B cell (primary cell): ENCODE measurements around the gene MTHFSD. TPM values are rescaled to one million over a fixed set of nuclear protein-coding genes. Genes with fewer than 3 reads are reported as not detected.

ENCODE experiments used
- ATAC-seq: fragments of 200-7000 bp; cut with Tn5 transposase; one replicate; pipeline ENCODE4 v1.10.0; 2021; ENCODE audit warnings: low read depth, mild to moderate bottlenecking, moderate number of reproducible peaks, moderate library complexity
- CTCF ChIA-PET: fragments of 350-600 bp; sonication (Branson Sonifier 250); formaldehyde crosslinking; loops from one replicate; lab custom pipeline; 2021; ENCODE audit warnings: antibody characterized with exemption, inconsistent platforms; lab: Charles Lee
- POLR2A ChIA-PET: fragments of 350-600 bp; sonication (Branson Sonifier 250); formaldehyde crosslinking; loops from one replicate; lab custom pipeline; 2021; ENCODE audit warnings: antibody characterized with exemption; lab: Charles Lee
- DNase-seq: peaks from one replicate; pipeline ENCODE4 v3.0.0; 2013
- H2AFZ ChIP-seq: 2 replicates; pipeline ENCODE4 v1.6.1; 2012; ENCODE audit warnings: mild to moderate bottlenecking, low read depth, low read length; ENCODE audit not compliant: insufficient read depth, poor library complexity, severe bottlenecking
- H3K27ac ChIP-seq, 2 donors: 1 replicate in 1 of 2; 2 replicates in 1 of 2; pipeline ENCODE4 v1.5.1; 2012 to 2013; ENCODE audit warnings: low read length in 2 of 2, mild to moderate bottlenecking in 2 of 2, moderate library complexity in 1 of 2
- H3K27me3 ChIP-seq, 4 experiments: fragments of 200-600 bp in 1 of 4; sonication (generic) in 1 of 4; replicated peaks in 1 of 4; 1 replicate in 2 of 4; 2 replicates in 2 of 4; pipeline versions ENCODE4 v1.6.1 to v1.7.0; 2013 to 2016; ENCODE audit warnings: low read length in 3 of 4, mild to moderate bottlenecking in 2 of 4, mixed read lengths in 1 of 4, moderate library complexity in 1 of 4; ENCODE audit not compliant: insufficient read depth in 4 of 4, control insufficient read depth in 3 of 4; ENCODE audit errors: control extremely low read depth in 1 of 4
- H3K36me3 ChIP-seq, 2 experiments: replicated peaks in 1 of 2; 1 replicate in 1 of 2; 2 replicates in 1 of 2; pipeline versions ENCODE4 v1.6.1 to v1.7.1; 2013; ENCODE audit warnings: low read length in 1 of 2; ENCODE audit not compliant: insufficient read depth in 2 of 2, control insufficient read depth in 1 of 2; ENCODE audit errors: control extremely low read depth in 1 of 2, extremely low read depth in 1 of 2
- H3K4me1 ChIP-seq, 2 donors: fragments of 200-600 bp in 1 of 2; sonication (generic) in 1 of 2; 1 replicate in 1 of 2; 2 replicates in 1 of 2; pipeline versions ENCODE4 v1.5.1 to v1.6.1; 2013 to 2017; ENCODE audit warnings: low read length in 2 of 2; ENCODE audit not compliant: control insufficient read depth in 2 of 2, insufficient read depth in 2 of 2
- H3K4me2 ChIP-seq: replicated peaks from 2 replicates; pipeline ENCODE3; 2012; ENCODE audit warnings: mild to moderate bottlenecking, low read depth, low read length; ENCODE audit not compliant: poor library complexity, severe bottlenecking
- H3K4me3 ChIP-seq, 5 experiments: fragments of 200-600 bp in 1 of 5; sonication (generic) in 1 of 5; 1 replicate in 3 of 5; 2 replicates in 2 of 5; pipeline versions ENCODE4 v1.5.1 to v1.7.0; 2011 to 2016; ENCODE audit warnings: low read length in 4 of 5, mild to moderate bottlenecking in 4 of 5, low read depth in 2 of 5, control low read depth in 1 of 5, moderate library complexity in 1 of 5; ENCODE audit not compliant: insufficient read depth in 1 of 5; ENCODE audit errors: control extremely low read depth in 1 of 5, extremely low read depth in 1 of 5
- H3K79me2 ChIP-seq: fragments of 200-600 bp; sonication (generic); one replicate; pipeline ENCODE4 v1.6.0; 2016; ENCODE audit warnings: low read length; ENCODE audit not compliant: control insufficient read depth, insufficient read depth
- H3K9ac ChIP-seq: fragments of 200-600 bp; sonication (generic); 2 replicates; pipeline ENCODE4 v1.6.1; 2017; ENCODE audit warnings: mild to moderate bottlenecking, low read length, moderate library complexity
- H3K9me3 ChIP-seq, 3 donors: one replicate each; pipeline versions ENCODE4 v1.6.1 to v1.7.1; 2013; ENCODE audit warnings: low read length in 2 of 3; ENCODE audit not compliant: control insufficient read depth in 2 of 3, insufficient read depth in 1 of 3; ENCODE audit errors: control extremely low read depth in 1 of 3
- H4K20me1 ChIP-seq: 2 replicates; pipeline ENCODE4 v1.6.0; 2012; ENCODE audit warnings: mild to moderate bottlenecking, low read length; ENCODE audit not compliant: insufficient read depth, control insufficient read depth, poor library complexity, severe bottlenecking
- H3K27ac Mint-ChIP-seq: one replicate; pipeline ENCODE4 v1.8.0; 2021; ENCODE audit warnings: mixed read lengths
- H3K27me3 Mint-ChIP-seq: one replicate; pipeline ENCODE4 v1.8.0; 2021; ENCODE audit warnings: mixed read lengths
- H3K4me1 Mint-ChIP-seq: one replicate; pipeline ENCODE4 v1.8.0; 2021; ENCODE audit warnings: mixed read lengths
- H3K4me3 Mint-ChIP-seq: one replicate; pipeline ENCODE4 v1.8.0; 2021; ENCODE audit warnings: mixed read lengths
- H3K9me3 Mint-ChIP-seq: one replicate; pipeline ENCODE4 v1.8.0; 2022; ENCODE audit warnings: mixed read lengths; ENCODE audit not compliant: insufficient read depth
- EZH2 ChIP-seq: IDR thresholded peaks from 2 replicates; pipeline ENCODE4 v1.6.1; 2012; ENCODE audit warnings: borderline replicate concordance, low read depth, mild to moderate bottlenecking, moderate library complexity, low read length; ENCODE audit not compliant: insufficient read depth, poor library complexity, severe bottlenecking
- WGBS: methylation state at CpG from one replicate; pipeline ENCODE4 v1.1.5; 2013; ENCODE audit warnings: missing lambda C conversion rate; ENCODE audit not compliant: insufficient coverage; 5-methylcytosine and 5-hydroxymethylcytosine counted together
- intact Hi-C: fragments of 100-400 bp; cut with micrococcal nuclease; formaldehyde crosslinking; loops from one replicate; pipeline ENCODE4 v1.10.0; 2022
- polyA plus RNA-seq: library from polyadenylated mRNA; depleted of rRNA; stranded (reverse); fragments of >200 nt; gene quantifications from 2 replicates; pipeline ENCODE4 v1.2.3, GENCODE V29; 2012
- total RNA-seq, 2 donors: library from RNA; stranded (reverse); fragments of 120-200 nt in 1 of 2; gene quantifications; 1 replicate in 1 of 2; 2 replicates in 1 of 2; pipeline versions ENCODE4 v1.2.3 to v1.2.4, GENCODE V29; 2013 to 2022
- TF ChIP-seq, protein P1 (sequence below): fragments of 200-600 bp; IDR thresholded peaks from one replicate; pipeline ENCODE4 v1.8.0; 2022; ENCODE audit warnings: antibody characterized with exemption, mild to moderate bottlenecking

The MTHFSD gene
- total and polyA plus RNA-seq, 2 donors (not counting 1 experiment from before 2014, with no cell fraction given), result 21.5 to 42.0 TPM

DNA sequence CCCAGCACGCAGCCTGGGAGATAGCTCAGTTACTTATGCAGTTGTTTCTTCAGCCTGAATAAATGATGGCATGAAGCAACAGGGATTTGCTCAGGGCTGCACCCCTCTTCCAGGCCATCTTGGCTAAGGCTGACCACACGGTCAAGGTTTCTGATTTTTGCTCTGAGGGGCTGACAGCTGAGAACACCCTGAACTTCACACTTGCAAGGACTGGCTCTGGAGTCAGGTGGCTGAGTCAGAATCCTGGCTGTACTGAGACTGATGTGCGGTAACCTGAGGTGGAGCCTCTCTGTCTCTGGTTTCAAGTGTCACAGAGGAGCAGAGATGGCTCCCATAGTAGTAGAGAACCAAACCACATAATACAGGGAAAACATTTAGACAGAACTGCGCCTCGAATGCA lies 4.8 kb downstream of the MTHFSD start:
- Histone ChIP-seq H3K27ac (no peak overlapping the region), H3K79me2 (peaks cover 14% of the 10 kb centered on the region), H4K20me1 (no peaks in the 10 kb centered on the region), H3K9ac (no peak overlapping the region), H3K27me3 (no peaks in the 10 kb centered on the region), H2AFZ (no peak overlapping the region), H3K36me3 (peaks cover 0 to 40% of the 10 kb centered on the region in 2 experiments), H3K4me1 (peaks cover 6 to 10% of the 10 kb centered on the region in 2 donors), H3K4me3 (no peak overlapping the region), H3K4me2 (no peak overlapping the region), H3K9me3 (no peaks in the 10 kb centered on the region)
- no peak overlapping the region for H3K4me3 Mint-ChIP-seq
- intact Hi-C loops, result loop anchor here (10.0 kb wide), 1 partner anchor 835 kb away; the partner anchor contains the start of gene FBXO31
- peaks cover 15% of the 10 kb centered on the region for H3K4me1 Mint-ChIP-seq
- no peak for DNase-seq
- 100% methylated on average over 2 of the region's 5 CpGs for WGBS
- H3K9me3 Mint-ChIP-seq, result no peaks in the 10 kb centered on the region
- no peak overlapping the region for H3K27ac Mint-ChIP-seq
- ATAC-seq, result no peak
- TF ChIP-seq, protein P1, sequence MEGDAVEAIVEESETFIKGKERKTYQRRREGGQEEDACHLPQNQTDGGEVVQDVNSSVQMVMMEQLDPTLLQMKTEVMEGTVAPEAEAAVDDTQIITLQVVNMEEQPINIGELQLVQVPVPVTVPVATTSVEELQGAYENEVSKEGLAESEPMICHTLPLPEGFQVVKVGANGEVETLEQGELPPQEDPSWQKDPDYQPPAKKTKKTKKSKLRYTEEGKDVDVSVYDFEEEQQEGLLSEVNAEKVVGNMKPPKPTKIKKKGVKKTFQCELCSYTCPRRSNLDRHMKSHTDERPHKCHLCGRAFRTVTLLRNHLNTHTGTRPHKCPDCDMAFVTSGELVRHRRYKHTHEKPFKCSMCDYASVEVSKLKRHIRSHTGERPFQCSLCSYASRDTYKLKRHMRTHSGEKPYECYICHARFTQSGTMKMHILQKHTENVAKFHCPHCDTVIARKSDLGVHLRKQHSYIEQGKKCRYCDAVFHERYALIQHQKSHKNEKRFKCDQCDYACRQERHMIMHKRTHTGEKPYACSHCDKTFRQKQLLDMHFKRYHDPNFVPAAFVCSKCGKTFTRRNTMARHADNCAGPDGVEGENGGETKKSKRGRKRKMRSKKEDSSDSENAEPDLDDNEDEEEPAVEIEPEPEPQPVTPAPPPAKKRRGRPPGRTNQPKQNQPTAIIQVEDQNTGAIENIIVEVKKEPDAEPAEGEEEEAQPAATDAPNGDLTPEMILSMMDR, result no peak
- no peak for TF ChIP-seq EZH2
- ChIA-PET POLR2A (no interaction called here), CTCF (no interaction called here)
- no peaks in the 10 kb centered on the region for H3K27me3 Mint-ChIP-seq

DNA sequence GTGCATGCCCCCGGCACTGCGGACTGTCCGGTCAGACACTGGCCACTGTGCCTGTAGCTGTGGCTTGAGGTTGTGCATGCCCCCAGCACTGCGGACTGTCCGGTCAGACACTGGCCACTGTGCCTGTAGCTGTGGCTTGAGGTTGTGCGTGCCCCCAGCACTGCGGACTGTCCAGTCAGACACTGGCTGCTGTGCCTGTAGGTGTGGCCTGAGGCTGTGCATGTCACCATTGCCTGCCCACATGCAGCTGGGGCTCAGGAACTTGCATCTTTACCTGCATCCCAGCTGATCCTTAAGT lies 5.2 kb downstream of the MTHFSD start:
- Histone ChIP-seq H3K4me3 (no peak overlapping the region), H3K4me1 (peaks cover 6 to 10% of the 10 kb centered on the region in 2 donors), H3K27ac (no peak overlapping the region), H3K9ac (no peak overlapping the region), H3K9me3 (no peaks in the 10 kb centered on the region), H4K20me1 (no peaks in the 10 kb centered on the region), H3K36me3 (peaks cover 0 to 44% of the 10 kb centered on the region in 2 experiments), H3K4me2 (no peak overlapping the region), H3K27me3 (no peaks in the 10 kb centered on the region), H3K79me2 (peaks cover 12% of the 10 kb centered on the region), H2AFZ (no peak overlapping the region)
- no peak for ATAC-seq
- intact Hi-C loops, result loop anchor here (10.0 kb wide), 1 partner anchor 835 kb away; the partner anchor contains the start of gene FBXO31
- peaks cover 10% of the 10 kb centered on the region for H3K4me1 Mint-ChIP-seq
- WGBS, result 97% methylated on average over 7 of the region's 7 CpGs
- H3K9me3 Mint-ChIP-seq, result no peaks in the 10 kb centered on the region
- ChIA-PET POLR2A (no interaction called here), CTCF (no interaction called here)
- no peak overlapping the region for H3K27ac Mint-ChIP-seq
- TF ChIP-seq, protein P1, result no peak
- no peak for TF ChIP-seq EZH2
- no peak overlapping the region for H3K4me3 Mint-ChIP-seq
- DNase-seq, result no peak
- no peaks in the 10 kb centered on the region for H3K27me3 Mint-ChIP-seq
